ENCODE measurements around the gene RAB6A. TPM values are rescaled to one million over a fixed set of nuclear protein-coding genes. Genes with fewer than 3 reads are reported as not detected.

Gene RAB6A
- total RNA-seq (130 and 138 TPM in 2 replicates), polyA plus RNA-seq (40.4 and 45.0 TPM in 2 replicates), polyA minus RNA-seq (111 and 115 TPM in 2 replicates), Bru-seq, nascent RNA (percentile 92 among the genes with signal in this experiment), BruChase-seq, experiment 1, labeled RNA remaining after a 6-hour chase (percentile 94 among the genes with signal in this experiment), BruChase-seq, experiment 2, labeled RNA remaining after a 2-hour chase (percentile 92 among the genes with signal in this experiment)
- 62.9 and 73.4 TPM in 2 replicates for polyA plus RNA-seq (2011; cell fraction: cytosol; rRNA removed)
- 37.2 and 60.2 TPM in 2 replicates for polyA plus RNA-seq (2011; cell fraction: nucleus; rRNA removed)
- polyA plus RNA-seq (2012): 106 and 116 TPM in 2 replicates
- polyA minus RNA-seq (2011; cell fraction: cytosol; rRNA and poly(A)+ RNA removed): 74.0 TPM
- polyA minus RNA-seq (2011; cell fraction: nucleus; rRNA and poly(A)+ RNA removed): 40.4 and 61.4 TPM in 2 replicates
- long read RNA-seq, transcript RAB6A-201 (8 exons, 3,389 nt): major isoform, 137 of 283 reads
- long read RNA-seq, transcript RAB6A-202 (8 exons, 3,085 nt): minor isoform, 66 of 283 reads
- long read RNA-seq, partial matches to known transcripts: 8 of 283 reads
- long read RNA-seq, other reads (novel, unspliced or antisense): 67 of 283 reads

- POLR2A ChIA-PET: interaction anchor here (0.6 to 2.2 kb wide), 5 partner anchors 8 to 304 kb away, joined by 3 to 39 read pairs (median 4); no protein-coding TSS in a partner anchor
These were observed at the start of gene RAB6A for GRCh38 chr11:73760679-73761402. Gene RAB6A (minus strand): TSS chr11:73761074. CDS start chr11:73760635, 439 bp downstream.

More at GRCh38 chr11:73760679-73761402, at the start of gene RAB6A:
- Histone ChIP-seq H3K79me2 (ENCODE audit: control insufficient read depth, insufficient read depth, low read length) (peaks cover 49% of the 10 kb centered on the region), H3K27me3 (ENCODE audit: control insufficient read depth in 2 of 2, insufficient read depth in 2 of 2, low read length in 2 of 2) (peaks cover 0 to 2% of the 10 kb centered on the region in 2 experiments), H3K4me2 (ENCODE audit: insufficient read depth, low read length) (peak within 1 kb of the TSS; percentile 98), H3K9ac (replicated peaks; ENCODE audit: extremely low read depth, insufficient read depth, low read length) (peak within 1 kb of the TSS; percentile 78), H2AFZ (ENCODE audit: low read depth, low read length) (peak within 1 kb of the TSS; percentile 77), H4K20me1 (replicated peaks; ENCODE audit: control insufficient read depth, extremely low read depth, insufficient read depth, low read length) (peaks cover 19% of the 10 kb centered on the region), H3K4me1 (ENCODE audit: control insufficient read depth, extremely low read depth, insufficient read depth, low read length) (peaks cover 19% of the 10 kb centered on the region), H3K27ac (ENCODE audit: insufficient read depth, low read depth, low read length) (peak within 1 kb of the TSS; percentile 64), H3K36me3 (ENCODE audit: control insufficient read depth in 2 of 2, extremely low read depth in 1 of 2, insufficient read depth in 2 of 2, low read length in 2 of 2) (peaks cover 0 to 5% of the 10 kb centered on the region in 2 experiments), H3K9me1 (replicated peaks; ENCODE audit: control insufficient read depth, extremely low read depth, insufficient read depth, low read length) (no peaks in the 10 kb centered on the region), H3K9me3 (replicated peaks; ENCODE audit: control insufficient read depth, insufficient read depth, low read length) (no peaks in the 10 kb centered on the region), H3K4me3 (replicated peaks in 1 of 3; ENCODE audit: insufficient read depth in 1 of 3, low read depth in 1 of 3, low read length in 3 of 3) (peak within 1 kb of the TSS; percentile 85 to 95 (median 89))
- CTCF ChIA-PET: interaction anchor here (0.9 to 1.8 kb wide), 6 partner anchors 15 to 170 kb away, joined by 4 to 22 read pairs (median 6); partner anchors contain the start of gene MRPL48
- intact Hi-C loops (cut with micrococcal nuclease): loop anchor here (1.0 to 10.0 kb wide), 4 partner anchors 18 to 174 kb away; partner anchors contain the start of genes COA4 and PAAF1
- peak; percentile 99 for FAIRE-seq
- DNase-seq (ENCODE audit: low read depth, low spot score): peak; percentile 100
- TSS peak; percentile 28 for BruUV-seq (replicated peaks)
- dilution Hi-C loops (cut with MboI; ENCODE audit: extremely low pct_ligation_motif_present, low sequenced_read_pairs): no loop called here
- peak; percentile 91 for TF ChIP-seq POLR2AphosphoS5 (IDR thresholded peaks at IDR 0.05; ENCODE audit: insufficient read depth, low read depth, low read length)
- TF ChIP-seq MYC (IDR thresholded peaks at IDR 0.05; ENCODE audit: low read depth, low read length): no peak
- peak; percentile 6 to 32 for TF ChIP-seq CTCF (IDR thresholded peaks at IDR 0.05; ENCODE audit: extremely low read depth in 1 of 2, insufficient read depth in 1 of 2, low read depth in 1 of 2, low read length in 2 of 2)
- TF ChIP-seq POLR2A (IDR thresholded peaks at IDR 0.05; ENCODE audit: low read depth, low read length): peak; percentile 73
- no peak for TF ChIP-seq GATA2 (IDR thresholded peaks at IDR 0.05; ENCODE audit: insufficient read depth, insufficient read length, low read depth, low read length)
- TF ChIP-seq MAX (IDR thresholded peaks at IDR 0.05; ENCODE audit: insufficient read depth, insufficient read length): peak; percentile 21
- TF ChIP-seq EZH2 (IDR thresholded peaks at IDR 0.05; ENCODE audit: borderline replicate concordance, low read depth, low read length, severe bottlenecking): no peak
